A172 (cell line): ENCODE data around the gene GBP3. TPM values are rescaled to one million over a fixed set of nuclear protein-coding genes. Genes with fewer than 3 reads are reported as not detected.
A peak's percentile ranks its signal among the peaks of the same experiment; 100 is the strongest.
"Not testable (repeated sequence)": the region's sequence is repeated elsewhere in the genome, so short reads cannot be mapped to it uniquely, and the experiment has no call there.

ENCODE experiments used
- DNase-seq: peaks from one replicate; pipeline ENCODE4 v3.0.0-alpha.2; 2015; ENCODE audit warnings: low spot score
- total RNA-seq: library from RNA; depleted of rRNA; stranded (reverse); fragments of >200 nt; shearing (Covaris generic); gene quantifications from 2 replicates; pipeline ENCODE4 v1.2.3, GENCODE V29; 2014; rRNA removed

GBP3 gene
- total RNA-seq, 1 experiment from 2014 or later, result 4.8 TPM

DNA sequence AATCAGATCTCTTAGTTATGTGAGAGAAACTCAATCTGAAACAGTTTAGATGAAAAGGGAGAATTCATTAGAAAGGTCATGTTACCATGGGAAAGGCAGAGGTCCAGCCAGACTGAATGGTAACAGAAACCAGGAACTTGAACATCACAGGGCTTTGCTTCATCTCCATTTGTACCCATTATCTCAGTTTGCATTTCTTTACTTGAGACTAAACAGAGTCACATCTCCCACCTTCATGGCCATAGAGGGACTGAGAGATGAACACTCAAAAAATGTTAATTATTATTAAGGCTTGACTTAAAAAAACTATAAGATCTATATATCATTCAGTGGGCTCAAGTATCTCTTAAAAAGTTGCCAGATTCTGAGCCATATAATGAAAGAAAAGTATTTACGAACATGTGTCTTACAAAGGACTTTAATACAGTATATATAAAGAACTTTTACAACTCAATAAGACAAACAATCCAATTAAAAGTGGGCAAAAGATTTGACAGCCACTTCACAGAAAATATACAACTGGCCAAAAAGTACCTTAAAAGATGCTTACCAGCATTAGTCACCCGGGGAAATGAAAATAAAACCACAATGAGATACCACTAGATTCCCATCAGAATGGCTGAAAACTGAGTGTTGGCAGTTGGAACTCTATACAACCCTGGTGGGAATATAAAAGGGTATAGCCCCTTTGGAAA lies 43.5 kb downstream of the GBP3 start:
- DNase-seq, result peak; percentile 60

DNA sequence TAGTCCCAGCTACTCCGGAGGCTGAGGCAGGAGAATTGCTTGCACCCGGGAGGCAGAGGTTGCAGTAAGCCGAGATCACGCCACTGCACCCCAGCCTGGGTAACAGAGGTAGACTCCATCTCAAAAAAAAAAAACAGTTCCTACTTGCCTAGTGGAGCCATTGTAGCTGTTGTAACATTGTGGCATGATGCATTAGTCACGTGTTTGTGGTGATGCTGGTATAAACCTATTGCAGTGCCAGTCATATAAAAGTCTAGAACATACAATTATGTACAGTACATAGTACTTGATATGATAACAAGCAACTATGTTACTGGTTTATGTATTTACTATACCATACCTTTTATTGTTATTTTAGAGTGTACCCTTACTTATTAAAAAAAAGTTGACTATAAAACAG lies 46.4 kb downstream of the GBP3 start:
- DNase-seq, result no peak

DNA sequence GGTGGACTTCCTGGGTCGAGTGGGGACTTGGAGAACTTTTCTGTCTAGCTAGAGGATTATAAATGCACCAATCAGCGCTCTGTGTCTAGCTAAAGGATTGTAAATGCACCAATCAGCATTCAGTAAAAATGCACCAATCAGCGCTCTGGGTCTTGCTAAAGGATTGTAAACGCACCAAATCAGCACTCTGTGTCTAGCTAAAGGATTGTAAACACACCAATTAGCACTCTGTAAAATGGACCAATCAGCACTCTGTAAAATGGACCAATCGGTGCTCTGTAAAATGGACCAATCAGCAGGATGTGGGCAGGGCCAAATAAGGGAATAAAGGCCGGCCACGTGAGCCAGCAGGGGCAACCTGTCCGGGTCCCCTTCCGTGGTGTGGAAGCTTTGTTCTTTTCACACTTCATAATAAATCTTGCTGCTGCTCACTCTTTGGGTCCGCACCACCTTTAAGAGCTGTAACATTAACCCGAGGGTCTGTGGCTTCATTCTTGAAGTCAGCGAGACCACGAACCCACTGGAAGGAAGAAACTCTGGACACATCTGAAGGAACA lies 48.0 kb downstream of the GBP3 start:
- not testable (repeated sequence) for DNase-seq

DNA sequence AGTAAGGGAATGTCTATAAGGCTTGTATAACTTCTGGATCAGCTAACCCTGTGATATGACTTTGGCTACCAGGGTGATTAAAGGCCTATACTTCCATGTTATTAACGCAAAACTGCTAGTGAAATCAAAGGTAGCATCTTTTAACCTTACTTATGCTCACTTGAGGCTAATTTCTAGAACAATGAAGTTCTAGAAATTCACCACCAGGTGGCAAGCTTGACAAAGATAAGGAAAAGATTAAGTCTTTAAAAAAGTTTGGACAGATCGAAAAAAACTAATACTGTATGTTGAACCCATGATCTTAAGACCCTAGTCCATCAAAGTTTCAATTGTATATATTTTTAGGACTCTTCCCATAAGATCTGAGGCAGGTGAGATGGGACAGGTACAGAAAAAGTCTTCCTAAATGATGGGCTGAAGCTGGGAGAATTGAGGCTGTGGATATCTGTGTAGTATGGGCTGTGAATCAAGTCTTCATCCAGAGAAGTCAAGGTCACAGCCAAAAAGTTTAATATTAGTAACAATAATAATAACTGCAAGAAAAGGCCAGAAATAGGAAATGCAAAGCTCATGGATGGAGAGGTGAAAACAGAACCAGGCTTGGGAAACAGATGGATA lies 49.0 kb downstream of the GBP3 start:
- DNase-seq, result no peak

DNA sequence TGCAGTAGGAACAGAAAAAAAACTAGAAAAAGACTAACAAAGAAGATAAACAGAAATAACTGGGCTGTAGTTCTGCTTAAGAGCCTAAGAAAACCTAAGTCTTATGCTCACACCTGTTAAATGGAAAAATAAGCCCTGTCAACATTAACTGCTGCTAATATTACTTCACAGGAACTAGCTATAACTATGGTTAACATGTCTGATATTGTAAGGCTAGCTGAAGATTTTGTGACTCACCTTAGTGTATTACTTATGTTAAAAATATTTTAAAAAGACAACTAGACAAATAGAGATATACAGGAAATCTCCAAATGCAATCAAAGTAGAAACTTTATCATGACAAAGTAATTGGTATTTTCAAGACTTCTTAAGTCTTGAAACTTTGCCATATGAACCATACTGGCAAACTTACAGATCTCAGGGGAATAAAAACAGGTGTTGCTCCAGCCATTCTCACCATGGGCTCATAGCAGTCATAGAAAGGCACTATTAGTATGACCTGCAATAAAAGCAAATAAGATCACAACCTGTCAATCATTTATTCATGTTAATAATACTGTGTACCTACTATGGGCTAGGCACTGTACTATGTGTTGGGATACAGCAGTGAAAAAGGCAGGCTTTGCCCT lies 60.9 kb downstream of the GBP3 start:
- DNase-seq, result no peak

DNA sequence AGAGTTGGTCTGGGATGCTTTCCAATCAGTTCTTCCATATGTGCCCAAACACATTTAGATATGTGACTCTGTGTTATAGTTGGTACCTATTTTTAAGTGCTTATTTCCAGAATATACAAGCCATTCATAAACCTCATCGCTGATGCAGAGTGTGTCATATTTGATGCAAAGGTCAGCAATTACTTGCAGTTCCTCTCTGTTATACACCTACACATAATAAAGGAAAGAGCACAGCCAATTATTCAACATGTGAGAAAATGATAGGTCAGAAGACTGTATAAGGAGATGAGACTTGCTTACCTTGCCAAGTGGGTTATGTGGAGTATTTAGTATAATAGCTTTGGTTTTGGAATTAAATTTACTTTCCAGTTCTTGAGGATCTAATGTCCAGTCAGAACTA lies 61.6 kb downstream of the GBP3 start:
- no peak for DNase-seq

Other genes starting within 250 kb of the GBP3 start
- gene GTF2B, start 131.3 kb downstream of the GBP3 start, total RNA-seq, result 32.7 and 37.0 TPM in 2 replicates
- 16.4 and 20.3 TPM in 2 replicates for gene KYAT3, start 30.2 kb downstream of the GBP3 start, total RNA-seq
- 2.2 TPM in 2 replicates for gene RBMXL1, start 30.2 kb downstream of the GBP3 start, total RNA-seq
- 7.1 and 14.7 TPM in 2 replicates for gene GBP1, start 42.3 kb upstream of the GBP3 start, total RNA-seq
- 7.8 and 10.3 TPM in 2 replicates for gene GBP2, start 103.2 kb upstream of the GBP3 start, total RNA-seq
- not detected in 2 replicates for gene GBP7, start 153.1 kb upstream of the GBP3 start, total RNA-seq
- 0.02 and 0.12 TPM in 2 replicates for gene GBP4, start 176.1 kb upstream of the GBP3 start, total RNA-seq
- 0.07 TPM in 1 of 2 replicates, not detected in the other for gene GBP5, start 250.0 kb upstream of the GBP3 start, total RNA-seq